ENCODE measurements around the gene SLC13A1. TPM values are rescaled to one million over a fixed set of nuclear protein-coding genes. Genes with fewer than 3 reads are reported as not detected.

Gene SLC13A1
- total RNA-seq, 4 donors from 2014 or later, result not detected

GRCh38 chr7:123216825-123217224 lies 17.1 kb upstream of the SLC13A1 start:
- WGBS, 2 donors, result 91 to 100% methylated on average over 1 of the region's 1 CpG
- no peak for DNase-seq (ENCODE audit: low spot score in 2 of 2)
- intact Hi-C loops (cut with DNase I; ENCODE audit: low total_unique reads), result no loop called here

GRCh38 chr7:123215350-123215749 lies 15.6 kb upstream of the SLC13A1 start:
- no peak overlapping the region for H3K4me3 ChIP-seq (ENCODE audit: low read depth, poor library complexity, severe bottlenecking)
- intact Hi-C loops (cut with DNase I; ENCODE audit: low total_unique reads), result no loop called here
- 78 to 82% methylated on average over 4 of the region's 4 CpGs for WGBS, 2 donors
- TF ChIP-seq, protein P1, sequence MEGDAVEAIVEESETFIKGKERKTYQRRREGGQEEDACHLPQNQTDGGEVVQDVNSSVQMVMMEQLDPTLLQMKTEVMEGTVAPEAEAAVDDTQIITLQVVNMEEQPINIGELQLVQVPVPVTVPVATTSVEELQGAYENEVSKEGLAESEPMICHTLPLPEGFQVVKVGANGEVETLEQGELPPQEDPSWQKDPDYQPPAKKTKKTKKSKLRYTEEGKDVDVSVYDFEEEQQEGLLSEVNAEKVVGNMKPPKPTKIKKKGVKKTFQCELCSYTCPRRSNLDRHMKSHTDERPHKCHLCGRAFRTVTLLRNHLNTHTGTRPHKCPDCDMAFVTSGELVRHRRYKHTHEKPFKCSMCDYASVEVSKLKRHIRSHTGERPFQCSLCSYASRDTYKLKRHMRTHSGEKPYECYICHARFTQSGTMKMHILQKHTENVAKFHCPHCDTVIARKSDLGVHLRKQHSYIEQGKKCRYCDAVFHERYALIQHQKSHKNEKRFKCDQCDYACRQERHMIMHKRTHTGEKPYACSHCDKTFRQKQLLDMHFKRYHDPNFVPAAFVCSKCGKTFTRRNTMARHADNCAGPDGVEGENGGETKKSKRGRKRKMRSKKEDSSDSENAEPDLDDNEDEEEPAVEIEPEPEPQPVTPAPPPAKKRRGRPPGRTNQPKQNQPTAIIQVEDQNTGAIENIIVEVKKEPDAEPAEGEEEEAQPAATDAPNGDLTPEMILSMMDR (IDR thresholded peaks at IDR 0.05), result no peak
- TF ChIP-seq POLR2A (IDR thresholded peaks at IDR 0.05), result no peak
- no peak for DNase-seq (ENCODE audit: low spot score in 2 of 2)

More at GRCh38 chr7:123216825-123217224, 17.1 kb upstream of the SLC13A1 start:
- H3K4me3 ChIP-seq (ENCODE audit: low read depth, poor library complexity, severe bottlenecking), result no peak overlapping the region
- TF ChIP-seq, protein P1 (IDR thresholded peaks at IDR 0.05), result no peak
- TF ChIP-seq POLR2A (IDR thresholded peaks at IDR 0.05), result no peak

DNA sequence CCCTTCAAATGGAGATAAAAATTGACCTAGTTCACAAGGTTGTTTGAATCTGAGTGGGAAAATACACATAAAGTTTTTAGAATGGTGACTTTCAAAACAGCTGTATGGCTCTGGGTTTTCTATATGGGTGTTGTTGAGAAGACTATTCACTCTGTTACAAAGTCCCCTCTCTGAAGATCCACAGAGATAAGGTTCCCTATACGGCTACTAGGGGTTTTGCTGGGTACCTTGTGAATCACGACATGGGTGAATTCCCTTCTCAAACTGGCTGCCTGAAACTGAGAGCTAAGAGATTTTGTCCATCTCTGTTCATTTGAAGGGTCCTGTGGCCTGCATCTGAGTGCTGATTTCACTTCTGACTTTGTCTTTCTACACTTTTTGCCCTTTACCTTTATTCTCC lies 11.8 kb upstream of the SLC13A1 start:
- WGBS, 2 donors, result 88 to 91% methylated on average over 2 of the region's 2 CpGs
- TF ChIP-seq, protein P1 (IDR thresholded peaks at IDR 0.05), result no peak
- no peak for TF ChIP-seq POLR2A (IDR thresholded peaks at IDR 0.05)
- intact Hi-C loops (cut with DNase I; ENCODE audit: low total_unique reads), result no loop called here
- H3K4me3 ChIP-seq (ENCODE audit: low read depth, poor library complexity, severe bottlenecking), result no peak overlapping the region
- DNase-seq (ENCODE audit: low spot score in 2 of 2), result no peak

- TF ChIP-seq, protein P1 (IDR thresholded peaks at IDR 0.05), result no peak
- intact Hi-C loops (cut with DNase I; ENCODE audit: low total_unique reads), result no loop called here
- no peak overlapping the region for H3K4me3 ChIP-seq (ENCODE audit: low read depth, poor library complexity, severe bottlenecking)
- 65 to 69% methylated on average over 5 of the region's 5 CpGs for WGBS, 2 donors
- DNase-seq (ENCODE audit: low spot score in 2 of 2), result no peak
Measured at GRCh38 chr7:123210986-123211385, 11.2 kb upstream of the SLC13A1 start.

- WGBS, 2 donors, result 55 to 71% methylated on average over 3 of the region's 3 CpGs
- TF ChIP-seq, protein P1 (IDR thresholded peaks at IDR 0.05), result no peak
- no peak for TF ChIP-seq POLR2A (IDR thresholded peaks at IDR 0.05)
Measured at GRCh38 chr7:123209786-123210185, 10.0 kb upstream of the SLC13A1 start.

GRCh38 chr7:123208793-123209192 lies 9.0 kb upstream of the SLC13A1 start:
- no peak overlapping the region for H3K4me3 ChIP-seq (ENCODE audit: low read depth, poor library complexity, severe bottlenecking)
- 41 to 51% methylated on average over 3 of the region's 3 CpGs for WGBS, 2 donors
- DNase-seq (ENCODE audit: low spot score in 2 of 2), result no peak
- intact Hi-C loops (cut with DNase I; ENCODE audit: low total_unique reads), result no loop called here
- TF ChIP-seq POLR2A (IDR thresholded peaks at IDR 0.05), result no peak
- TF ChIP-seq, protein P1 (IDR thresholded peaks at IDR 0.05), result no peak

More at GRCh38 chr7:123209786-123210185, 10.0 kb upstream of the SLC13A1 start:
- H3K4me3 ChIP-seq (ENCODE audit: low read depth, poor library complexity, severe bottlenecking), result no peak overlapping the region
- intact Hi-C loops (cut with DNase I; ENCODE audit: low total_unique reads), result no loop called here
- DNase-seq (ENCODE audit: low spot score in 2 of 2), result no peak

All from lower leg skin (tissue), 4 donors.